Thoracic aorta (tissue), 2 donors: ENCODE measurements around the gene PCBP3. TPM values are rescaled to one million over a fixed set of nuclear protein-coding genes. Genes with fewer than 3 reads are reported as not detected.

Experiments used
- ATAC-seq: fragments of 150-250 bp; one replicate; pipeline ENCODE4 v1.8.0; 2017; ENCODE audit warnings: low read depth; ENCODE audit not compliant: insufficient number of reproducible peaks, low FRiP score
- DNase-seq: peaks from one replicate; pipeline ENCODE4 v3.0.0-alpha.2; 2020; ENCODE audit warnings: low spot score
- H3K27ac ChIP-seq, 2 donors: fragments of 200-600 bp; sonication (generic); 1 replicate in 1 of 2; 2 replicates in 1 of 2; pipeline ENCODE4 v1.5.1; 2016; ENCODE audit warnings: mild to moderate bottlenecking in 2 of 2, moderate library complexity in 2 of 2
- H3K27me3 ChIP-seq: fragments of 200-600 bp; sonication (generic); replicated peaks from 2 replicates; pipeline ENCODE4 v1.6.0; 2016; ENCODE audit warnings: mild to moderate bottlenecking; ENCODE audit not compliant: insufficient read depth
- H3K36me3 ChIP-seq: fragments of 200-600 bp; sonication (generic); one replicate; pipeline ENCODE4 v1.5.1; 2016
- H3K4me1 ChIP-seq, 2 donors: fragments of 200-600 bp; sonication (generic); 1 replicate in 1 of 2; 2 replicates in 1 of 2; pipeline versions ENCODE4 v1.5.1 to v1.6.0; 2016; ENCODE audit warnings: low read depth in 2 of 2, mild to moderate bottlenecking in 1 of 2; ENCODE audit not compliant: control insufficient read depth in 1 of 2
- H3K4me3 ChIP-seq: fragments of 200-600 bp; sonication (generic); 2 replicates; pipeline ENCODE4 v1.5.1; 2016; ENCODE audit warnings: mild to moderate bottlenecking
- H3K9me3 ChIP-seq: fragments of 200-600 bp; sonication (generic); 2 replicates; pipeline ENCODE4 v1.5.1; 2016
- CTCF ChIP-seq: fragments of 200-600 bp; sonication (generic); IDR thresholded peaks from one replicate; pipeline ENCODE4 v1.5.1; 2019; ENCODE audit warnings: antibody characterized with exemption
- total RNA-seq, 2 donors: library from RNA; depleted of rRNA; stranded (reverse); fragments of >200 nt; gene quantifications; one replicate each; pipeline versions ENCODE4 v1.1.0 to v1.2.3, GENCODE V29; 2016

The PCBP3 gene
- total RNA-seq, 2 donors from 2014 or later = 4.5 to 28.4 TPM

- ATAC-seq = no peak
- H3K4me1 ChIP-seq = peaks cover 6 to 11% of the 10 kb centered on the region in 2 donors
- no peak for TF ChIP-seq CTCF
- no peaks in the 10 kb centered on the region for H3K27me3 ChIP-seq
- H3K4me3 ChIP-seq = no peak overlapping the region
- no peaks in the 10 kb centered on the region for H3K9me3 ChIP-seq
- no peak for DNase-seq
- H3K27ac ChIP-seq = no peak overlapping the region
- H3K36me3 ChIP-seq = no peaks in the 10 kb centered on the region
Observed at GRCh38 chr21:45862543-45863207, 219.2 kb downstream of the PCBP3 start.

GRCh38 chr21:45863267-45863666 lies 219.7 kb downstream of the PCBP3 start:
- ATAC-seq (no peak), DNase-seq (no peak)
- no peaks in the 10 kb centered on the region for H3K27me3 ChIP-seq
- no peak for TF ChIP-seq CTCF
- H3K4me3 ChIP-seq = no peak overlapping the region
- no peak overlapping the region for H3K27ac ChIP-seq
- no peaks in the 10 kb centered on the region for H3K9me3 ChIP-seq
- H3K36me3 ChIP-seq = no peaks in the 10 kb centered on the region
- peaks cover 6 to 11% of the 10 kb centered on the region in 2 donors for H3K4me1 ChIP-seq

GRCh38 chr21:45863751-45864150 lies 220.2 kb downstream of the PCBP3 start:
- ATAC-seq (no peak), DNase-seq (no peak)
- H3K27me3 ChIP-seq = no peaks in the 10 kb centered on the region
- H3K36me3 ChIP-seq = no peaks in the 10 kb centered on the region
- H3K9me3 ChIP-seq = no peaks in the 10 kb centered on the region
- no peak overlapping the region for H3K4me3 ChIP-seq
- no peak for TF ChIP-seq CTCF
- peaks cover 6 to 11% of the 10 kb centered on the region in 2 donors for H3K4me1 ChIP-seq
- no peak overlapping the region for H3K27ac ChIP-seq

- no peaks in the 10 kb centered on the region for H3K9me3 ChIP-seq
- peaks cover 6 to 13% of the 10 kb centered on the region in 2 donors for H3K4me1 ChIP-seq
- no peak overlapping the region for H3K4me3 ChIP-seq
- no peaks in the 10 kb centered on the region for H3K36me3 ChIP-seq
- H3K27me3 ChIP-seq = no peaks in the 10 kb centered on the region
- no peak overlapping the region for H3K27ac ChIP-seq
- no peak for TF ChIP-seq CTCF
- DNase-seq (no peak), ATAC-seq (no peak)
Observed at GRCh38 chr21:45864436-45864835, 220.9 kb downstream of the PCBP3 start.

GRCh38 chr21:45865106-45865835 lies 221.7 kb downstream of the PCBP3 start:
- Histone ChIP-seq H3K27ac (no peak overlapping the region), H3K36me3 (no peaks in the 10 kb centered on the region), H3K4me1 (peaks cover 6 to 16% of the 10 kb centered on the region in 2 donors), H3K27me3 (no peaks in the 10 kb centered on the region), H3K4me3 (no peak overlapping the region), H3K9me3 (no peaks in the 10 kb centered on the region)
- DNase-seq (no peak), ATAC-seq (no peak)
- no peak for TF ChIP-seq CTCF
